Measurements from ENCODE around the gene TRIB2.

GRCh38 chr2:12705742-12706141 is 11.0 kb upstream of the TRIB2 start:
- TF ChIP-seq, protein P1, sequence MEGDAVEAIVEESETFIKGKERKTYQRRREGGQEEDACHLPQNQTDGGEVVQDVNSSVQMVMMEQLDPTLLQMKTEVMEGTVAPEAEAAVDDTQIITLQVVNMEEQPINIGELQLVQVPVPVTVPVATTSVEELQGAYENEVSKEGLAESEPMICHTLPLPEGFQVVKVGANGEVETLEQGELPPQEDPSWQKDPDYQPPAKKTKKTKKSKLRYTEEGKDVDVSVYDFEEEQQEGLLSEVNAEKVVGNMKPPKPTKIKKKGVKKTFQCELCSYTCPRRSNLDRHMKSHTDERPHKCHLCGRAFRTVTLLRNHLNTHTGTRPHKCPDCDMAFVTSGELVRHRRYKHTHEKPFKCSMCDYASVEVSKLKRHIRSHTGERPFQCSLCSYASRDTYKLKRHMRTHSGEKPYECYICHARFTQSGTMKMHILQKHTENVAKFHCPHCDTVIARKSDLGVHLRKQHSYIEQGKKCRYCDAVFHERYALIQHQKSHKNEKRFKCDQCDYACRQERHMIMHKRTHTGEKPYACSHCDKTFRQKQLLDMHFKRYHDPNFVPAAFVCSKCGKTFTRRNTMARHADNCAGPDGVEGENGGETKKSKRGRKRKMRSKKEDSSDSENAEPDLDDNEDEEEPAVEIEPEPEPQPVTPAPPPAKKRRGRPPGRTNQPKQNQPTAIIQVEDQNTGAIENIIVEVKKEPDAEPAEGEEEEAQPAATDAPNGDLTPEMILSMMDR (IDR thresholded peaks at IDR 0.05), result no peak
- no peak for TF ChIP-seq EP300 (IDR thresholded peaks at IDR 0.05)
